GM12865 (cell line): Measurements from ENCODE around the gene DIDO1.

Experiments
- DNase-seq: peaks from one replicate; pipeline ENCODE4 v3.0.0; 2010; ENCODE audit warnings: low read depth
- H3K4me3 ChIP-seq: 2 replicates; pipeline ENCODE4 v1.5.1; 2011; ENCODE audit warnings: mild to moderate bottlenecking, low read depth, low read length, control low read depth
- TF ChIP-seq, protein P1 (sequence below): IDR thresholded peaks from 2 replicates; pipeline ENCODE4 v1.5.1; 2011; ENCODE audit warnings: low read length, control low read depth, low read depth, inconsistent platforms; ENCODE audit not compliant: insufficient read depth; ENCODE audit errors: missing control alignments

DIDO1 gene

DNA sequence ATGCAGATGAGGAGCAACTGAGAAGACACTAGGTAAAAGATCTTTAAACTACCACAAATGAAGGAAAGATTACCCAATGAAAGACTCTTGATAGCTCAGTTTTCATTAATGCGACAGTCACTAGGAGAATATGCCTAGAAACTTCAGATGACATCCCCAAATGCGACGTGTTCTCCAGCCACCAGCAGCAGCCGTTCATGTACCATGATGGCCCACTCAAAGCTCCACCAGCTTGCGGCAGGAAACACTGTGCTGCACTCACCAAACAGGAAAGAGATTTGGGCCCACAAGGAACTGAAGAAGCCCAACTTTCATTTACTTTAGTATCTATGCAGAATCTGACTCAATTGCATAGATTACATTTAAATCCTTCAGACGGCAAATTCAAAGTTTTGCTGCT, 7.5 kb downstream of the DIDO1 start:
- H3K4me3 ChIP-seq = no peak overlapping the region; the same call in 1 of the 2 replicates
- peak; percentile 77 for DNase-seq
- TF ChIP-seq, protein P1, sequence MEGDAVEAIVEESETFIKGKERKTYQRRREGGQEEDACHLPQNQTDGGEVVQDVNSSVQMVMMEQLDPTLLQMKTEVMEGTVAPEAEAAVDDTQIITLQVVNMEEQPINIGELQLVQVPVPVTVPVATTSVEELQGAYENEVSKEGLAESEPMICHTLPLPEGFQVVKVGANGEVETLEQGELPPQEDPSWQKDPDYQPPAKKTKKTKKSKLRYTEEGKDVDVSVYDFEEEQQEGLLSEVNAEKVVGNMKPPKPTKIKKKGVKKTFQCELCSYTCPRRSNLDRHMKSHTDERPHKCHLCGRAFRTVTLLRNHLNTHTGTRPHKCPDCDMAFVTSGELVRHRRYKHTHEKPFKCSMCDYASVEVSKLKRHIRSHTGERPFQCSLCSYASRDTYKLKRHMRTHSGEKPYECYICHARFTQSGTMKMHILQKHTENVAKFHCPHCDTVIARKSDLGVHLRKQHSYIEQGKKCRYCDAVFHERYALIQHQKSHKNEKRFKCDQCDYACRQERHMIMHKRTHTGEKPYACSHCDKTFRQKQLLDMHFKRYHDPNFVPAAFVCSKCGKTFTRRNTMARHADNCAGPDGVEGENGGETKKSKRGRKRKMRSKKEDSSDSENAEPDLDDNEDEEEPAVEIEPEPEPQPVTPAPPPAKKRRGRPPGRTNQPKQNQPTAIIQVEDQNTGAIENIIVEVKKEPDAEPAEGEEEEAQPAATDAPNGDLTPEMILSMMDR = no peak

DNA sequence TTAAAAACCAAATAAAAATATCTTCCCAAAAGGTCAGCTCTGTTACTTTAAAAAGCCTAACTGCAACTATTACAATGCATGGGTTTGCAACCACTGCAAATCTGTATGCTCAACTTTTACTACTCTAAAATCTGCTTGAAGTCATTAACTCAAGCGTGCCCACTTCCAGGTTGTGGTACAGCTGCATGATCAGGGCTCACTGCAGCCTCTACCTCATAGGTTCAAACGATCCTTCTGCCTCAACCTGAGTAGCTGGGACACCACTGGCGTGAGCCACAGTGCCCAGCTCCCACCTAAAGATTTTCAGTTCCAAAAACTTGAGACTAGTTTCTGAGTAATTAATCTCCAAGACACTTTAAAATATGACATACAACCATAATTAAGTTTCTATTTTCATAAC, 8.2 kb downstream of the DIDO1 start:
- TF ChIP-seq, protein P1 = no peak
- H3K4me3 ChIP-seq = no peak overlapping the region; the same call in 1 of the 2 replicates
- DNase-seq = peak; percentile 71

DNA sequence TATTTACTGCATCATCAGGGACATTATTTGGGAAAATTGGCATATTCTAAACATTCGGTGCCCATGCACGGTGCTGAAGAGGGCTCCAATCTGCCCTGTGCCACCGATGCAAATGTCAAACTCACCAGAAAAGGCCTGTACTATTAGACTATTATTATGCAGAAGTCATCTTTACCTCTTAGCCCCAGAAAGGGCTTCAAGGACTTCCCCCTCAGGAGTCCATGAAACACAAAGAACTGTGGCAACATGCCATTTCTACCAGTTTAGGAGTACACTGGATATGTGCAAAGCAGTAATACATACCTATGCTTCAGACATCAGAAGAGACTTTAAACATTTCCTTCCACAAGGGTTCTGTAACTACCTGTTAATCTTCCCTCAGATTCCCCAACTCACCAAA, 8.6 kb downstream of the DIDO1 start:
- TF ChIP-seq, protein P1 = no peak
- DNase-seq = no peak
- H3K4me3 ChIP-seq = no peak overlapping the region; the same call in 1 of the 2 replicates

DNA sequence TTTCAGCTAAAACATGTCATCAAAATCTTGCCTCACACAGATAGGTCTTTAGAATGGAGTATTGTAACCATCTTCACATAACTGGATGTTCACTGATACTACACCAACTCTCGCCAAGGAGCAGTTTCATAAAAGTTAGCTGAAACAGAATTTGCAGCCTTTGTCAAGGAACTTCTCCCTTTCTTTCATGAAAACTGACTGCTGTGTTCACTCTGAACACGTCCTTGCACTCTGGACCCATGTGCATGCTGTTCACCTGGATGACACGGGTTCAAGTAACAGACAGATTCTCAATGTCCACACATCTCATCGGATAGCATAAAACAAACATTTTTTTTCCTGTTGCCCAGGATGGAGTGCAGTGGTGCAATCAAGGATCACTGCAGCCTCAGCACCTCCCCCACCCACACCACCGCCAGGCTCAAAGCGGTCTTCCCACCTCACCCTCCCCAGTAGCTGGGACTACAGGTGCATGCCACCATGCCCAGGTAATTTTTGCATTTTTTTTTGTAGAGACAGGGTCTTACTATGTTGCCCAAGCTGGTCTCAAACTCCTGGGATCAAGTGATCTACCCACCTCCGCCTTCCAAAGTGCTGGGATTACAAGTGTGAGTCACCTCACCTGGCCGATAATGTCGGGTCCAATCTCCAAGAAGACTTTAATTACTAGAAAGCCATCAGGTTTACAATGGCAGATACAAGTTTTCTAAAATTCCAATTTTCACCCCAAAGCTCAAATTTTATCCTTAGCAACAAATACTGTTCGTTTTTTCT, 9.4 kb downstream of the DIDO1 start:
- TF ChIP-seq, protein P1 = no peak
- H3K4me3 ChIP-seq = no peak overlapping the region
- DNase-seq = no peak

DNA sequence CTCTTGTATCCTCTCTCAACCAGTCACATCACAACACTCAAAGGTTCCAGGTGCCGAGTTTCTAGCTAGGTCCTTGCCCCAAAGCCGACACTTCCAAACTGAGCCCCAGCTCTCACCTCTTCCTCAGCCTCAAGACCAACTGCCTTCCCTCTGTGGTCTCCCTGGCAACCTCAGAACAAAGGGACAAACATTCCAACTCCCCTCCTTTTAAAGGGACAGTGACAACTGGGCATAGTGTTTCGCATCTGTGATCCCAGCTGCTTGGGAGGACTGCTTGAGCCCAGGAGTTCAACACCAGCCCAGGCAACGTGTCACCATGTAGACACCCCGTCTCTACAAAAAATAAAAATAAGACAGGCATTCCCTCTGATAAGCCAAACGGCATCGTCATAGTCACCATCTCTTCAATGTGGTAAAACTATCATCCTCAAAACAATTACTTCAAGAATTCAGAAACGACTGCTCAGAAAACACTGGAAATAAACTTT, 11.3 kb downstream of the DIDO1 start:
- TF ChIP-seq, protein P1 = no peak
- no peak for DNase-seq
- H3K4me3 ChIP-seq = no peak overlapping the region

DNA sequence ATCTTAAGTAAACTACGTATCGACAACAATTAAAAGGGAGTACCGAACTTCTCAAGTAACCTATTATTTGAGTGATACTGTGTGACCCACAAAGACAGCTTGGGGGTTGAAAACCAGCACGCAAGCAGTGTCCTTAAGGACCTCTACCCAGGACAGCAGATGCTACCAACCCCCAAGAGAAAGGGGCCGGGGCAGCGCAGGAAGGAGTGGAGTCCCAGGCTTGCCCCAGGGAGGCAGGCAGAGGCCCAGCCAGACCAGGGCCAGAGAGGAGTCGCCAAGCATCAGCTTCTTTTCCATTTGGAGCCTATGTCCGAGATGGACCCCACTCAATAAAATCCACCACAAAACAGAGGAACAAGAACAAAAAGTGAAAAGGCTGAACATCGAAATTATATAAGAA, 11.9 kb downstream of the DIDO1 start:
- no peak overlapping the region for H3K4me3 ChIP-seq
- TF ChIP-seq, protein P1 = no peak
- DNase-seq = no peak
